Vagina (tissue), 2 donors: Measurements from ENCODE around the gene ZKSCAN4. TPM values are rescaled to one million over a fixed set of nuclear protein-coding genes. Genes with fewer than 3 reads are reported as not detected.
A peak's percentile ranks its signal among the peaks of the same experiment; 100 is the strongest.

Source experiments
- DNase-seq, 2 donors: peaks; one replicate each; pipeline ENCODE4 v3.0.0-alpha.2; 2017; ENCODE audit errors: extremely low spot score in 2 of 2
- H3K27ac ChIP-seq: fragments of 200-600 bp; sonication (generic); one replicate; pipeline ENCODE4 v1.5.1; 2019
- H3K27me3 ChIP-seq: fragments of 200-600 bp; sonication (generic); one replicate; pipeline ENCODE4 v1.5.1; 2019
- H3K36me3 ChIP-seq, 2 donors: fragments of 200-600 bp; sonication (generic); one replicate each; pipeline ENCODE4 v1.5.1; 2017 to 2019
- H3K4me1 ChIP-seq: fragments of 200-600 bp; sonication (generic); one replicate; pipeline ENCODE4 v1.5.1; 2019
- H3K4me3 ChIP-seq, 2 donors: fragments of 200-600 bp; sonication (generic); 1 replicate in 1 of 2; 2 replicates in 1 of 2; pipeline ENCODE4 v1.5.1; 2016 to 2019
- H3K9me3 ChIP-seq: fragments of 200-600 bp; sonication (generic); one replicate; pipeline ENCODE4 v1.5.1; 2019
- CTCF ChIP-seq, 3 experiments: fragments of 450-650 bp in 2 of 3; fragments of 200-600 bp in 1 of 3; sonication (generic) in 1 of 3; IDR thresholded peaks; one replicate each; pipeline ENCODE4 v1.5.1; 2017 to 2019; ENCODE audit warnings: antibody characterized with exemption in 3 of 3, mild to moderate bottlenecking in 2 of 3, moderate library complexity in 2 of 3
- POLR2A ChIP-seq, 2 donors: fragments of 450-650 bp; IDR thresholded peaks; one replicate each; pipeline ENCODE4 v1.6.1; 2017; ENCODE audit warnings: antibody characterized with exemption in 2 of 2, mild to moderate bottlenecking in 2 of 2, moderate library complexity in 2 of 2
- POLR2AphosphoS5 ChIP-seq, 2 donors: sonication (generic); formaldehyde crosslinking; IDR thresholded peaks; one replicate each; pipeline ENCODE4 v1.9.0; 2017; ENCODE audit warnings: antibody characterized with exemption in 2 of 2, mild to moderate bottlenecking in 2 of 2, low read depth in 1 of 2; ENCODE audit not compliant: insufficient read depth in 1 of 2
- intact Hi-C: fragments of 100-400 bp; cut with DNase I; formaldehyde crosslinking; loops from one replicate; pipeline ENCODE4 v1.15.1; 2023
- total RNA-seq: library from RNA; depleted of rRNA; stranded (reverse); fragments of >200 nt; gene quantifications from one replicate; pipeline ENCODE4 v1.2.3, GENCODE V29; 2016

Gene ZKSCAN4
- total RNA-seq, 1 donor from 2014 or later = 5.9 TPM

- Histone ChIP-seq H3K4me1 (peaks cover 31% of the 10 kb centered on the region), H3K9me3 (no peaks in the 10 kb centered on the region), H3K4me3 (no peak overlapping the region), H3K36me3 (peaks cover 0 to 30% of the 10 kb centered on the region in 2 donors), H3K27ac (no peak overlapping the region), H3K27me3 (no peaks in the 10 kb centered on the region)
- DNase-seq = no peak
- TF ChIP-seq POLR2A (IDR thresholded peaks at IDR 0.05) = no peak
- TF ChIP-seq CTCF (IDR thresholded peaks at IDR 0.05) = no peak
- TF ChIP-seq POLR2AphosphoS5 (IDR thresholded peaks at IDR 0.05; ENCODE audit: insufficient read depth in 1 of 2, low read depth in 1 of 2) = no peak
- intact Hi-C loops = no loop called here
Measured at GRCh38 chr6:28269492-28269891, 17.4 kb upstream of the ZKSCAN4 start.

GRCh38 chr6:28267695-28268059 is 15.6 kb upstream of the ZKSCAN4 start:
- Histone ChIP-seq H3K4me3 (peak overlapping the region; percentile 59 to 75), H3K27me3 (no peaks in the 10 kb centered on the region), H3K27ac (peak overlapping the region; percentile 84), H3K4me1 (peaks cover 31% of the 10 kb centered on the region), H3K36me3 (peaks cover 0 to 11% of the 10 kb centered on the region in 2 donors), H3K9me3 (no peaks in the 10 kb centered on the region)
- intact Hi-C loops = no loop called here
- DNase-seq = no peak
- no peak for TF ChIP-seq CTCF (IDR thresholded peaks at IDR 0.05)
- no peak for TF ChIP-seq POLR2A (IDR thresholded peaks at IDR 0.05)
- TF ChIP-seq POLR2AphosphoS5 (IDR thresholded peaks at IDR 0.05; ENCODE audit: insufficient read depth in 1 of 2, low read depth in 1 of 2) = no peak

GRCh38 chr6:28266962-28267694 is 15.1 kb upstream of the ZKSCAN4 start, which contains the start of gene ZSCAN26:
TSS of gene ZSCAN26 (plus strand) at chr6:28267143. CDS start at chr6:28271920, 4,777 bp downstream.
- H3K9me3 ChIP-seq = no peaks in the 10 kb centered on the region
- intact Hi-C loops = no loop called here
- peak; percentile 51 to 90 for TF ChIP-seq POLR2AphosphoS5 (IDR thresholded peaks at IDR 0.05; ENCODE audit: insufficient read depth in 1 of 2, low read depth in 1 of 2)
- no peak for TF ChIP-seq POLR2A (IDR thresholded peaks at IDR 0.05)
- no peaks in the 10 kb centered on the region for H3K27me3 ChIP-seq
- H3K27ac ChIP-seq = peak within 1 kb of the TSS; percentile 84
- peak within 1 kb of the TSS; percentile 59 to 75 for H3K4me3 ChIP-seq
- peaks cover 31% of the 10 kb centered on the region for H3K4me1 ChIP-seq
- H3K36me3 ChIP-seq = peaks cover 0 to 6% of the 10 kb centered on the region in 2 donors
- DNase-seq = no peak

- TF ChIP-seq POLR2A (IDR thresholded peaks at IDR 0.05) = no peak
- TF ChIP-seq CTCF (IDR thresholded peaks at IDR 0.05) = no peak
- no peak for TF ChIP-seq POLR2AphosphoS5 (IDR thresholded peaks at IDR 0.05; ENCODE audit: insufficient read depth in 1 of 2, low read depth in 1 of 2)
- Histone ChIP-seq H3K27me3 (no peaks in the 10 kb centered on the region), H3K27ac (peak overlapping the region; percentile 84), H3K4me3 (peak overlapping the region; percentile 59 to 75), H3K9me3 (no peaks in the 10 kb centered on the region), H3K4me1 (peaks cover 31% of the 10 kb centered on the region), H3K36me3 (peaks cover 0 to under 1% of the 10 kb centered on the region in 2 donors)
- intact Hi-C loops = no loop called here
- no peak for DNase-seq
Measured at GRCh38 chr6:28266563-28266961, 14.5 kb upstream of the ZKSCAN4 start.

GRCh38 chr6:28264834-28265401 is 12.8 kb upstream of the ZKSCAN4 start:
- no peaks in the 10 kb centered on the region for H3K36me3 ChIP-seq
- no peaks in the 10 kb centered on the region for H3K9me3 ChIP-seq
- H3K27me3 ChIP-seq = no peaks in the 10 kb centered on the region
- DNase-seq = no peak
- H3K4me3 ChIP-seq = no peak overlapping the region
- intact Hi-C loops = no loop called here
- peaks cover 30% of the 10 kb centered on the region for H3K4me1 ChIP-seq
- no peak overlapping the region for H3K27ac ChIP-seq
- TF ChIP-seq CTCF (IDR thresholded peaks at IDR 0.05) (no peak), POLR2A (IDR thresholded peaks at IDR 0.05) (no peak), POLR2AphosphoS5 (IDR thresholded peaks at IDR 0.05; ENCODE audit: insufficient read depth in 1 of 2, low read depth in 1 of 2) (no peak)
